PFSK-1 (cell line): ENCODE data around the gene TMEM190.

Experiments used
- TAF1 ChIP-seq: IDR thresholded peaks from 2 replicates; pipeline ENCODE4 v1.6.1; 2012; ENCODE audit warnings: low read length, control low read depth, borderline replicate concordance; ENCODE audit not compliant: insufficient read depth
- TF ChIP-seq, protein P1 (sequence below), 2 experiments: IDR thresholded peaks; 2 replicates each; pipeline versions ENCODE4 v1.6.1 to v1.8.0; 2011 to 2012; ENCODE audit warnings: low read depth in 2 of 2, low read length in 2 of 2, control low read depth in 1 of 2, inconsistent platforms in 1 of 2, mild to moderate bottlenecking in 1 of 2, moderate library complexity in 1 of 2; ENCODE audit not compliant: insufficient read depth in 1 of 2

DNA sequence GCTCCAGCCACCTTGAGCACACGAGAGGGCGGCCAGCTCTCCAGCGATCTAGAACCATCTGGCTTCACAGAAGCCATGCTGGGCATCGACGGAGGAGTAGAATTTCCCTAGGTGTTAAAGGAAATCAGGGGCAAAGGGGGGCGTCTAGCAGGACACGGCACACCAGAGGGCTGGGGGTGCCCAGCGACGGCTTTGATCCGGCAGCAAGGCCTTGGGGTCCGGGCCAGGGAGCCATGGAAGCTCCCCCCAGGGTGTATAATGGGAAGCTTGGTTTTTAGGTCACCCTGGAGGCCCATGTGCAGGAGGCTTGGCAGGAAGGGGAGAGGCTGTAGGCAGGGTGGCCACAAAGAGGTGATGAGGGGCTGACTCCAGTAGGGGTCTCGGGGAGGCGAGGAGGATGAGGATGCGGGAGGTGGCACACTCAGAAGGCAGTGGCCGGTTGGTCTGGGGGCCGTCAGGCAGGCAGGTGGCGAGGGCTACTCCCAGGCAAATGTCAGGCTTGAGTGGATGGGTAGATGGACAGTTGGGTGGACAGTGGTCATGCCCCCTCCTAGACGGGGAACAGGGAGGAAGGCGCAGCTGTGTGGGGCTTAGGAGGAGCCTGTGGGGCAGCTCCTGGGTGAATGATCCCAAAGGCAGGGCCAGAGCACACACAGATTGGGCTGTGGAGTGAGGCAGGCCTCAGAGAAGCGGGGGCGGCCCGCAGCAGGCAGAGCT, 31.4 kb upstream of the TMEM190 start:
- TF ChIP-seq, protein P1, sequence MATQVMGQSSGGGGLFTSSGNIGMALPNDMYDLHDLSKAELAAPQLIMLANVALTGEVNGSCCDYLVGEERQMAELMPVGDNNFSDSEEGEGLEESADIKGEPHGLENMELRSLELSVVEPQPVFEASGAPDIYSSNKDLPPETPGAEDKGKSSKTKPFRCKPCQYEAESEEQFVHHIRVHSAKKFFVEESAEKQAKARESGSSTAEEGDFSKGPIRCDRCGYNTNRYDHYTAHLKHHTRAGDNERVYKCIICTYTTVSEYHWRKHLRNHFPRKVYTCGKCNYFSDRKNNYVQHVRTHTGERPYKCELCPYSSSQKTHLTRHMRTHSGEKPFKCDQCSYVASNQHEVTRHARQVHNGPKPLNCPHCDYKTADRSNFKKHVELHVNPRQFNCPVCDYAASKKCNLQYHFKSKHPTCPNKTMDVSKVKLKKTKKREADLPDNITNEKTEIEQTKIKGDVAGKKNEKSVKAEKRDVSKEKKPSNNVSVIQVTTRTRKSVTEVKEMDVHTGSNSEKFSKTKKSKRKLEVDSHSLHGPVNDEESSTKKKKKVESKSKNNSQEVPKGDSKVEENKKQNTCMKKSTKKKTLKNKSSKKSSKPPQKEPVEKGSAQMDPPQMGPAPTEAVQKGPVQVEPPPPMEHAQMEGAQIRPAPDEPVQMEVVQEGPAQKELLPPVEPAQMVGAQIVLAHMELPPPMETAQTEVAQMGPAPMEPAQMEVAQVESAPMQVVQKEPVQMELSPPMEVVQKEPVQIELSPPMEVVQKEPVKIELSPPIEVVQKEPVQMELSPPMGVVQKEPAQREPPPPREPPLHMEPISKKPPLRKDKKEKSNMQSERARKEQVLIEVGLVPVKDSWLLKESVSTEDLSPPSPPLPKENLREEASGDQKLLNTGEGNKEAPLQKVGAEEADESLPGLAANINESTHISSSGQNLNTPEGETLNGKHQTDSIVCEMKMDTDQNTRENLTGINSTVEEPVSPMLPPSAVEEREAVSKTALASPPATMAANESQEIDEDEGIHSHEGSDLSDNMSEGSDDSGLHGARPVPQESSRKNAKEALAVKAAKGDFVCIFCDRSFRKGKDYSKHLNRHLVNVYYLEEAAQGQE (IDR thresholded peaks at IDR 0.05; ENCODE audit: insufficient read depth in 1 of 2, low read depth in 2 of 2, low read length in 2 of 2) = no peak
- TF ChIP-seq TAF1 = no peak
